HepG2 (cell line): ENCODE measurements around the gene DNAL4. TPM values are rescaled to one million over a fixed set of nuclear protein-coding genes. Genes with fewer than 3 reads are reported as not detected.

ENCODE experiments used
- ELF1 ChIP-seq: sonication (generic); formaldehyde crosslinking; IDR thresholded peaks from 2 replicates; pipeline ENCODE4 v1.4.0; 2020; ENCODE audit warnings: missing genetic modification reagents
- MTERF4 ChIP-seq: sonication (generic); formaldehyde crosslinking; IDR thresholded peaks from 2 replicates; pipeline ENCODE4 v1.8.0; 2023; ENCODE audit warnings: mild to moderate bottlenecking, missing genetic modification reagents
- NFE2 ChIP-seq: sonication (generic); formaldehyde crosslinking; IDR thresholded peaks from 2 replicates; pipeline ENCODE4 v1.4.0; 2020; ENCODE audit warnings: missing genetic modification reagents
- NKX3-1 ChIP-seq: sonication (generic); formaldehyde crosslinking; IDR thresholded peaks from 2 replicates; pipeline ENCODE4 v1.5.0; 2020; ENCODE audit warnings: missing genetic modification reagents
- RNF219 ChIP-seq: sonication (generic); formaldehyde crosslinking; IDR thresholded peaks from 2 replicates; pipeline ENCODE4 v1.5.0; 2020; ENCODE audit warnings: mild to moderate bottlenecking, missing genetic modification reagents
- SPEN ChIP-seq: sonication (generic); formaldehyde crosslinking; IDR thresholded peaks from 2 replicates; pipeline ENCODE4 v1.5.1; 2020; ENCODE audit warnings: low read depth, mild to moderate bottlenecking, missing genetic modification reagents
- SSRP1 ChIP-seq: IDR thresholded peaks from 2 replicates; pipeline ENCODE4 v1.6.1; 2016; ENCODE audit warnings: control low read depth
- TRAFD1 ChIP-seq: sonication (generic); formaldehyde crosslinking; IDR thresholded peaks from 2 replicates; pipeline ENCODE4 v1.5.1; 2020; ENCODE audit warnings: missing genetic modification reagents, mild to moderate bottlenecking, borderline replicate concordance
- ZFP36 ChIP-seq: fragments of 150-350 bp; IDR thresholded peaks from 2 replicates; pipeline ENCODE4 v1.6.1; 2018; ENCODE audit warnings: borderline replicate concordance, low read length, low read depth; ENCODE audit not compliant: partially characterized antibody
- ZNF407 ChIP-seq: sonication (generic); formaldehyde crosslinking; IDR thresholded peaks from one replicate; pipeline ENCODE4 v1.5.1; 2020; ENCODE audit warnings: mild to moderate bottlenecking, missing genetic modification reagents; ENCODE audit errors: not compliant biosample characterization
- ZNF503 ChIP-seq: sonication (generic); formaldehyde crosslinking; IDR thresholded peaks from 2 replicates; pipeline ENCODE4 v1.4.0; 2020; ENCODE audit warnings: missing genetic modification reagents
- ZNF709 ChIP-seq: sonication (generic); formaldehyde crosslinking; IDR thresholded peaks from 2 replicates; pipeline ENCODE4 v1.5.0; 2020; ENCODE audit warnings: mild to moderate bottlenecking, missing genetic modification reagents
- ZNF713 ChIP-seq: sonication (generic); formaldehyde crosslinking; IDR thresholded peaks from 2 replicates; pipeline ENCODE4 v1.4.0; 2020; ENCODE audit warnings: mild to moderate bottlenecking, missing genetic modification reagents
- ZNF746 ChIP-seq: sonication (generic); formaldehyde crosslinking; IDR thresholded peaks from 2 replicates; pipeline ENCODE4 v1.8.0; 2022; ENCODE audit warnings: mild to moderate bottlenecking, missing genetic modification reagents
- ZNF891 ChIP-seq: sonication (generic); formaldehyde crosslinking; IDR thresholded peaks from 2 replicates; pipeline ENCODE4 v1.5.0; 2020; ENCODE audit warnings: mild to moderate bottlenecking, missing genetic modification reagents
- polyA plus RNA-seq, 8 experiments: library from polyadenylated mRNA; depleted of rRNA in 3 of 8; stranded (reverse) in 7 of 8; unstranded in 1 of 8; fragments of >200 nt; fragmentation: Illumina TruSeq in 4 of 8; extraction: Trizol in 4 of 8; gene quantifications; 2 replicates each; pipeline versions ENCODE4 v1.2.1 to v1.2.3, GENCODE V29; 2011 to 2016; ENCODE audit warnings: low read depth in 4 of 8, missing spikeins in 1 of 8, mixed read lengths in 1 of 8; ENCODE audit not compliant: insufficient read depth in 1 of 8
- total RNA-seq, 5 experiments: library from RNA; depleted of rRNA; stranded (reverse); fragments of >200 nt; fragmentation: Illumina TruSeq; extraction: Trizol; gene quantifications; 2 replicates each; pipeline ENCODE4 v1.2.3, GENCODE V29; 2016; ENCODE audit warnings: low read depth in 1 of 5

Gene DNAL4
- total and polyA plus RNA-seq, 2 of the 13 experiments (the other 11 are each of a cell fraction or from before 2014, with no cell fraction given): 8.0 to 10.7 TPM

GRCh38 chr22:38824585-38824984 lies 30.6 kb upstream of the DNAL4 start (continued):
- TF ChIP-seq ELF1: 0 out of 2 replicates have a peak, but pooled peaks have one; percentile 13
- TF ChIP-seq RNF219 (CRISPR knock-in tag): no peak
- no peak for TF ChIP-seq ZNF891 (CRISPR knock-in tag)
- TF ChIP-seq MTERF4 (CRISPR knock-in tag): peak; percentile 82
- TF ChIP-seq ZNF503 (CRISPR knock-in tag): no peak
- TF ChIP-seq SPEN (CRISPR knock-in tag): peak; percentile 61; the same call in 1 of the 2 replicates
- TF ChIP-seq ZNF709 (CRISPR knock-in tag): 0 out of 2 replicates have a peak, but pooled peaks have one; percentile 46
- no peak for TF ChIP-seq SSRP1 (CRISPR knock-in tag)
- TF ChIP-seq NKX3-1 (CRISPR knock-in tag): peak; percentile 91
- no peak for TF ChIP-seq ZFP36
- no peak for TF ChIP-seq ZNF407 (CRISPR knock-in tag)
- TF ChIP-seq NFE2: no peak
- TF ChIP-seq ZNF713 (CRISPR knock-in tag): no peak
- no peak for TF ChIP-seq ZNF746 (CRISPR knock-in tag)
- TF ChIP-seq TRAFD1 (CRISPR knock-in tag): no peak
